DLD1 (cell line): ENCODE data around the gene KRT7.
"Not testable (repeated sequence)": the region's sequence is repeated elsewhere in the genome, so short reads cannot be mapped to it uniquely, and the experiment has no call there.

Source experiments
- in situ Hi-C: cut with HindIII; loops from 2 replicates; pipeline ENCODE4 v1.10.0; 2017; ENCODE audit warnings: low sequenced_read_pairs

Gene KRT7

GRCh38 chr12:52242442-52243258 is 9.6 kb downstream of the KRT7 start:
- in situ Hi-C loops = no loop called here

GRCh38 chr12:52243259-52243855 is 10.3 kb downstream of the KRT7 start:
- in situ Hi-C loops = no loop called here

- in situ Hi-C loops = no loop called here
These were observed 11.0 kb downstream of the KRT7 start for GRCh38 chr12:52243856-52244614.

- in situ Hi-C loops = no loop called here
These were observed 11.6 kb downstream of the KRT7 start for GRCh38 chr12:52244615-52244994.

- in situ Hi-C loops = no loop called here
These were observed 12.4 kb downstream of the KRT7 start for GRCh38 chr12:52245259-52245961.

GRCh38 chr12:52245962-52246569 is 13.0 kb downstream of the KRT7 start:
- in situ Hi-C loops = no loop called here

GRCh38 chr12:52246720-52247621 is 13.9 kb downstream of the KRT7 start:
- in situ Hi-C loops = no loop called here

- in situ Hi-C loops = no loop called here
These were observed 14.8 kb downstream of the KRT7 start for GRCh38 chr12:52247622-52248540.

- in situ Hi-C loops = no loop called here
These were observed 15.8 kb downstream of the KRT7 start for GRCh38 chr12:52248541-52249461.

GRCh38 chr12:52249511-52250047 is 16.5 kb downstream of the KRT7 start:
- in situ Hi-C loops = no loop called here

- in situ Hi-C loops = no loop called here
These were observed 17.3 kb downstream of the KRT7 start for GRCh38 chr12:52250048-52250990.

GRCh38 chr12:52251367-52252051 is 18.5 kb downstream of the KRT7 start:
- in situ Hi-C loops = no loop called here

- in situ Hi-C loops = not testable (repeated sequence)
These were observed 19.2 kb downstream of the KRT7 start for GRCh38 chr12:52252175-52252615.

GRCh38 chr12:52252728-52253343 is 19.8 kb downstream of the KRT7 start:
- in situ Hi-C loops = no loop called here
